Parathyroid adenoma (tissue), 2 donors: ENCODE results near the gene CNIH4.

Experiments used
- H2AFZ ChIP-seq: fragments of 300-600 bp; sonication (generic); one replicate; pipeline ENCODE4 v1.7.0; 2017; ENCODE audit warnings: antibody characterized with exemption, mild to moderate bottlenecking
- H3K27ac ChIP-seq: fragments of 300-600 bp; sonication (generic); one replicate; pipeline ENCODE4 v1.7.0; 2017
- H3K27me3 ChIP-seq: fragments of 300-600 bp; sonication (generic); one replicate; pipeline ENCODE4 v1.7.0; 2017; ENCODE audit warnings: low read length; ENCODE audit not compliant: control insufficient read depth, insufficient read depth
- H3K36me3 ChIP-seq: fragments of 300-600 bp; sonication (generic); one replicate; pipeline ENCODE4 v1.7.0; 2017; ENCODE audit warnings: low read length; ENCODE audit not compliant: control insufficient read depth, insufficient read depth
- H3K4me1 ChIP-seq: fragments of 300-600 bp; sonication (generic); one replicate; pipeline ENCODE4 v1.7.0; 2017; ENCODE audit warnings: control low read depth
- H3K4me2 ChIP-seq: fragments of 300-600 bp; sonication (generic); one replicate; pipeline ENCODE4 v1.7.0; 2017; ENCODE audit warnings: low read length
- H3K4me3 ChIP-seq: fragments of 300-600 bp; sonication (generic); one replicate; pipeline ENCODE4 v1.7.0; 2017; ENCODE audit warnings: low read depth, low read length
- H3K79me2 ChIP-seq: fragments of 300-600 bp; sonication (generic); one replicate; pipeline ENCODE4 v1.7.0; 2017; ENCODE audit warnings: control low read depth
- H3K9ac ChIP-seq: fragments of 300-600 bp; sonication (generic); one replicate; pipeline ENCODE4 v1.7.0; 2017; ENCODE audit warnings: mild to moderate bottlenecking
- H3K9me3 ChIP-seq: fragments of 300-600 bp; sonication (generic); one replicate; pipeline ENCODE4 v1.7.0; 2017; ENCODE audit warnings: low read length; ENCODE audit not compliant: control insufficient read depth
- CTCF ChIP-seq: fragments of 300-600 bp; sonication (generic); IDR thresholded peaks from one replicate; pipeline ENCODE4 v1.7.0; 2017; ENCODE audit warnings: antibody characterized with exemption, mild to moderate bottlenecking
- donor health status: primary hyperparathyroidism.

CNIH4 gene

GRCh38 chr1:224321706-224322105, 35.0 kb upstream of the CNIH4 start:
- H3K4me1 ChIP-seq: no peaks in the 10 kb centered on the region
- H3K9me3 ChIP-seq: no peaks in the 10 kb centered on the region
- no peaks in the 10 kb centered on the region for H3K79me2 ChIP-seq
- no peak overlapping the region for H3K27ac ChIP-seq
- no peak overlapping the region for H3K4me2 ChIP-seq
- H2AFZ ChIP-seq: no peak overlapping the region
- H3K9ac ChIP-seq: no peak overlapping the region
- no peaks in the 10 kb centered on the region for H3K27me3 ChIP-seq
- no peaks in the 10 kb centered on the region for H3K36me3 ChIP-seq
- TF ChIP-seq CTCF: no peak
- no peak overlapping the region for H3K4me3 ChIP-seq

GRCh38 chr1:224325959-224326358, 30.7 kb upstream of the CNIH4 start:
- Histone ChIP-seq H2AFZ (no peak overlapping the region), H3K4me1 (no peaks in the 10 kb centered on the region), H3K36me3 (no peaks in the 10 kb centered on the region), H3K9ac (no peak overlapping the region), H3K79me2 (peaks cover 6% of the 10 kb centered on the region), H3K27me3 (no peaks in the 10 kb centered on the region), H3K9me3 (no peaks in the 10 kb centered on the region), H3K4me3 (no peak overlapping the region), H3K27ac (no peak overlapping the region), H3K4me2 (no peak overlapping the region)
- TF ChIP-seq CTCF: no peak

GRCh38 chr1:224328644-224329043, 28.0 kb upstream of the CNIH4 start:
- Histone ChIP-seq H3K4me3 (no peak overlapping the region), H3K9ac (no peak overlapping the region)

GRCh38 chr1:224329484-224329841, 27.2 kb upstream of the CNIH4 start:
- peak overlapping the region; percentile 51 for H3K4me2 ChIP-seq
- peak overlapping the region; percentile 96 for H3K27ac ChIP-seq
- TF ChIP-seq CTCF: no peak
- H3K79me2 ChIP-seq: peaks cover 6% of the 10 kb centered on the region
- H3K27me3 ChIP-seq: no peaks in the 10 kb centered on the region
- peak overlapping the region; percentile 71 for H3K4me3 ChIP-seq
- no peaks in the 10 kb centered on the region for H3K36me3 ChIP-seq
- H2AFZ ChIP-seq: peak overlapping the region; percentile 93
- H3K9me3 ChIP-seq: no peaks in the 10 kb centered on the region
- H3K4me1 ChIP-seq: no peaks in the 10 kb centered on the region
- H3K9ac ChIP-seq: peak overlapping the region; percentile 67

More at GRCh38 chr1:224328644-224329043, 28.0 kb upstream of the CNIH4 start:
- TF ChIP-seq CTCF: no peak
- no peaks in the 10 kb centered on the region for H3K9me3 ChIP-seq
- H3K79me2 ChIP-seq: peaks cover 6% of the 10 kb centered on the region
- no peaks in the 10 kb centered on the region for H3K27me3 ChIP-seq
- no peaks in the 10 kb centered on the region for H3K36me3 ChIP-seq
- H2AFZ ChIP-seq: no peak overlapping the region
- no peak overlapping the region for H3K27ac ChIP-seq
- H3K4me2 ChIP-seq: no peak overlapping the region
- no peaks in the 10 kb centered on the region for H3K4me1 ChIP-seq
